ENCODE data around the gene GEMIN5.
A peak's percentile ranks its signal among the peaks of the same experiment; 100 is the strongest.
"Not testable (repeated sequence)": the region's sequence is repeated elsewhere in the genome, so short reads cannot be mapped to it uniquely, and the experiment has no call there.

Gene GEMIN5

GRCh38 chr5:154937718-154938466, at the start of gene GEMIN5:
Gene GEMIN5, minus strand, starts transcription at chr5:154938211. Its CDS starts 78 bp downstream, at chr5:154938133.
- peak; percentile 72 for DNase-seq (ENCODE audit: low read depth)

- no peak for DNase-seq (ENCODE audit: low read depth)
Observed at GRCh38 chr5:154986151-154986550, 48.1 kb upstream of the GEMIN5 start.

GRCh38 chr5:154984946-154985516, 47.0 kb upstream of the GEMIN5 start:
- DNase-seq (ENCODE audit: low read depth) = no peak

GRCh38 chr5:154978294-154978693, 40.3 kb upstream of the GEMIN5 start:
- not testable (repeated sequence) for DNase-seq (ENCODE audit: low read depth)

- DNase-seq (ENCODE audit: low read depth) = no peak
Observed at GRCh38 chr5:154977409-154977808, 39.4 kb upstream of the GEMIN5 start.

- DNase-seq (ENCODE audit: low read depth) = not testable (repeated sequence)
Observed at GRCh38 chr5:154976082-154976481, 38.1 kb upstream of the GEMIN5 start.

- no peak for DNase-seq (ENCODE audit: low read depth)
Observed at GRCh38 chr5:154972476-154973080, 34.6 kb upstream of the GEMIN5 start.

GRCh38 chr5:154971501-154971900, 33.5 kb upstream of the GEMIN5 start:
- no peak for DNase-seq (ENCODE audit: low read depth)

- no peak for DNase-seq (ENCODE audit: low read depth)
Observed at GRCh38 chr5:154970759-154971158, 32.7 kb upstream of the GEMIN5 start.

- no peak for DNase-seq (ENCODE audit: low read depth)
Observed at GRCh38 chr5:154968953-154969352, 30.9 kb upstream of the GEMIN5 start.

- no peak for DNase-seq (ENCODE audit: low read depth)
Observed at GRCh38 chr5:154967421-154968024, 29.5 kb upstream of the GEMIN5 start.

GRCh38 chr5:154966874-154967273, 28.9 kb upstream of the GEMIN5 start:
- no peak for DNase-seq (ENCODE audit: low read depth)

- no peak for DNase-seq (ENCODE audit: low read depth)
Observed at GRCh38 chr5:154966081-154966841, 28.2 kb upstream of the GEMIN5 start.

- peak; percentile 46 for DNase-seq (ENCODE audit: low read depth)
Observed at GRCh38 chr5:154962494-154962893, 24.5 kb upstream of the GEMIN5 start.

GRCh38 chr5:154956712-154957111, 18.7 kb upstream of the GEMIN5 start:
- no peak for DNase-seq (ENCODE audit: low read depth)

- DNase-seq (ENCODE audit: low read depth) = no peak
Observed at GRCh38 chr5:154949781-154950180, 11.8 kb upstream of the GEMIN5 start.

GRCh38 chr5:154948313-154948712, 10.3 kb upstream of the GEMIN5 start:
- DNase-seq (ENCODE audit: low read depth) = no peak

- no peak for DNase-seq (ENCODE audit: low read depth)
Observed at GRCh38 chr5:154947778-154948177, 9.8 kb upstream of the GEMIN5 start.

- no peak for DNase-seq (ENCODE audit: low read depth)
Observed at GRCh38 chr5:154945695-154946301, 7.8 kb upstream of the GEMIN5 start.

GRCh38 chr5:154944716-154945115, 6.7 kb upstream of the GEMIN5 start:
- no peak for DNase-seq (ENCODE audit: low read depth)

GRCh38 chr5:154943527-154943926, 5.5 kb upstream of the GEMIN5 start:
- no peak for DNase-seq (ENCODE audit: low read depth)
